ENCODE results near the gene AJM1. TPM values are rescaled to one million over a fixed set of nuclear protein-coding genes. Genes with fewer than 3 reads are reported as not detected.
"Not testable (repeated sequence)": the region's sequence is repeated elsewhere in the genome, so short reads cannot be mapped to it uniquely, and the experiment has no call there.

The AJM1 gene
- total RNA-seq (2021; ENCODE audit: unreplicated experiment) (7.1 TPM), Bru-seq, nascent RNA (percentile 44 among the genes with signal in this experiment), BruChase-seq, experiment 1, labeled RNA remaining after a 6-hour chase (percentile 74 among the genes with signal in this experiment), BruChase-seq, experiment 2, labeled RNA remaining after a 2-hour chase (percentile 63 among the genes with signal in this experiment)
- 3.8 and 4.0 TPM in 2 replicates for polyA plus RNA-seq (2012)
- long read RNA-seq, full-length matches to known transcripts = 7 of 7 reads
- long read RNA-seq, partial matches to known transcripts = 0 of 7 reads
- long read RNA-seq, other reads (novel, unspliced or antisense) = 0 of 7 reads

DNA sequence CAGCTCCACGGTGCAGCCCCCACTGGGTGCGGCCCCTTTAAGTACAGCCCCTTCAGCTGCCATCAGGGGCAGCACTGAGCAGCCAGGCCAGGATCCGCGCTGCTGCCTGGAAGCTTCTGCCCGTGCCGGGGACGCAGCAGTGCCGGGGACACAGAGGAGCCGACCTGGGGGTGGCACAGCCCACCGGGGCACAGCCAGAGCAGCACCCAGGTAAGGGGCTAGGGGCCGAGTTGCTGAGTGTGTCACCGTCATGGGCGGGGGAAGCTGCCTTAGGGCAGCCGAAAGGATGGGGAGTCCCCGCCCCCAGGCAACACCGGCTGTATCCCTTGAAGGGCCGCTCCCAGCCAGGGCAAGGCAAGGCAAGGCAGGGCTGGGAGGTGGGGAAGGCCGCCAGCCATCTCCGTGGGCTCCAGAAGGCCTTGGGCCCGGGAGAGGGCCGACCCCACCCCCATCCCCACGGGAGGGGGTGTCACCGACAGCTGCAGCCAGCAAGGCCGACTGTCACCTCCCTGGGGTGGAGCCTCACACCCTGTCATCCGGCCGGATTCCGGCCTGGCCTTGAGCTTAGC, at the start of gene AJM1:
AJM1 (plus strand) TSS at position 99 of the 569 bp plus-strand sequence. CDS start 1,937 bp downstream, outside the sequence.
- H3K27ac ChIP-seq (ENCODE audit: low read depth, low read length) = peak within 1 kb of the TSS; percentile 70
- H3K4me3 ChIP-seq (replicated peaks in 1 of 2; ENCODE audit: low read depth in 1 of 2, low read length in 2 of 2) = peak within 1 kb of the TSS; percentile 42 to 57
- DNase-seq (ENCODE audit: low read depth, low spot score); BruUV-seq (replicated peaks); H3K79me2 ChIP-seq (ENCODE audit: insufficient read depth, low read length); H3K36me3 ChIP-seq (ENCODE audit: control insufficient read depth in 1 of 2, insufficient read depth in 2 of 2, low read length in 2 of 2); H4K20me1 ChIP-seq (ENCODE audit: insufficient read depth); H3K27me3 ChIP-seq (ENCODE audit: insufficient read depth, low read length); H2AFZ ChIP-seq (ENCODE audit: low read depth, low read length, poor library complexity, severe bottlenecking); H3K9me3 ChIP-seq (ENCODE audit: control insufficient read depth in 1 of 2, insufficient read depth in 1 of 2, low read depth in 1 of 2, low read length in 2 of 2); H3K9me2 ChIP-seq (ENCODE audit: insufficient read depth); RAD21 ChIA-PET (ENCODE audit: low non-redundant PET in 1 of 2, low total read pairs in 2 of 2, uncharacterized antibody in 2 of 2, unreplicated experiment in 2 of 2): not testable (repeated sequence)
- ChIA-PET CTCF (interaction anchor here (0.7 to 1.7 kb wide), 21 partner anchors 11 to 244 kb away, joined by 3 to 12 read pairs (median 3); partner anchors contain the start of genes FUT7, MAN1B1, NPDC1 and PAXX), POLR2A (interaction anchor here (0.6 to 0.9 kb wide), 2 partner anchors 19 to 55 kb away, joined by 3 to 5 read pairs; no protein-coding TSS in a partner anchor)
- H3K4me1 ChIP-seq (ENCODE audit: control insufficient read depth in 1 of 2, insufficient read depth in 2 of 2, low read length in 2 of 2) = peaks cover 29 to 43% of the 10 kb centered on the region in 2 experiments
- TF ChIP-seq, protein P1, sequence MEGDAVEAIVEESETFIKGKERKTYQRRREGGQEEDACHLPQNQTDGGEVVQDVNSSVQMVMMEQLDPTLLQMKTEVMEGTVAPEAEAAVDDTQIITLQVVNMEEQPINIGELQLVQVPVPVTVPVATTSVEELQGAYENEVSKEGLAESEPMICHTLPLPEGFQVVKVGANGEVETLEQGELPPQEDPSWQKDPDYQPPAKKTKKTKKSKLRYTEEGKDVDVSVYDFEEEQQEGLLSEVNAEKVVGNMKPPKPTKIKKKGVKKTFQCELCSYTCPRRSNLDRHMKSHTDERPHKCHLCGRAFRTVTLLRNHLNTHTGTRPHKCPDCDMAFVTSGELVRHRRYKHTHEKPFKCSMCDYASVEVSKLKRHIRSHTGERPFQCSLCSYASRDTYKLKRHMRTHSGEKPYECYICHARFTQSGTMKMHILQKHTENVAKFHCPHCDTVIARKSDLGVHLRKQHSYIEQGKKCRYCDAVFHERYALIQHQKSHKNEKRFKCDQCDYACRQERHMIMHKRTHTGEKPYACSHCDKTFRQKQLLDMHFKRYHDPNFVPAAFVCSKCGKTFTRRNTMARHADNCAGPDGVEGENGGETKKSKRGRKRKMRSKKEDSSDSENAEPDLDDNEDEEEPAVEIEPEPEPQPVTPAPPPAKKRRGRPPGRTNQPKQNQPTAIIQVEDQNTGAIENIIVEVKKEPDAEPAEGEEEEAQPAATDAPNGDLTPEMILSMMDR (IDR thresholded peaks at IDR 0.05 in 2 of 3, conservative IDR thresholded peaks at IDR 0.05 in 1 of 3; ENCODE audit: borderline replicate concordance in 1 of 3, insufficient read depth in 1 of 3, low read depth in 2 of 3, low read length in 2 of 3) = peak in 2 of 3 experiments; percentile 75 to 91; a peak in 4 of 6 replicates
- TF ChIP-seq ZFX (IDR thresholded peaks at IDR 0.05) (peak; percentile 9; the same call in 1 of the 2 replicates), TCF7L2 (IDR thresholded peaks at IDR 0.05; ENCODE audit: borderline replicate concordance, extremely low read depth, insufficient read depth, insufficient read length) (peak; percentile 63)
- H3K4me2 ChIP-seq (ENCODE audit: low read length) = peak within 1 kb of the TSS; percentile 85
- H3K9ac ChIP-seq (ENCODE audit: low read length) = peak within 1 kb of the TSS; percentile 45
- peak; percentile 77 for ATAC-seq
- intact Hi-C loops (cut with micrococcal nuclease) = loop anchor here (5.0 to 10.0 kb wide), 2 partner anchors 102 to 195 kb away; partner anchors contain the start of genes C8G and FBXW5
